ENCODE results near the gene CD80.

The CD80 gene

GRCh38 chr3:119586733-119587172 is 27.3 kb upstream of the CD80 start (continued):
- TF ChIP-seq ZBTB17 (tag by site-specific recombination; IDR thresholded peaks at IDR 0.05) (no peak), ZNF501 (tag by site-specific recombination; IDR thresholded peaks at IDR 0.05) (no peak), ZNF341 (tag by site-specific recombination; IDR thresholded peaks at IDR 0.05; ENCODE audit: low read depth) (no peak), ZNF701 (tag by site-specific recombination; IDR thresholded peaks at IDR 0.05) (no peak)

DNA sequence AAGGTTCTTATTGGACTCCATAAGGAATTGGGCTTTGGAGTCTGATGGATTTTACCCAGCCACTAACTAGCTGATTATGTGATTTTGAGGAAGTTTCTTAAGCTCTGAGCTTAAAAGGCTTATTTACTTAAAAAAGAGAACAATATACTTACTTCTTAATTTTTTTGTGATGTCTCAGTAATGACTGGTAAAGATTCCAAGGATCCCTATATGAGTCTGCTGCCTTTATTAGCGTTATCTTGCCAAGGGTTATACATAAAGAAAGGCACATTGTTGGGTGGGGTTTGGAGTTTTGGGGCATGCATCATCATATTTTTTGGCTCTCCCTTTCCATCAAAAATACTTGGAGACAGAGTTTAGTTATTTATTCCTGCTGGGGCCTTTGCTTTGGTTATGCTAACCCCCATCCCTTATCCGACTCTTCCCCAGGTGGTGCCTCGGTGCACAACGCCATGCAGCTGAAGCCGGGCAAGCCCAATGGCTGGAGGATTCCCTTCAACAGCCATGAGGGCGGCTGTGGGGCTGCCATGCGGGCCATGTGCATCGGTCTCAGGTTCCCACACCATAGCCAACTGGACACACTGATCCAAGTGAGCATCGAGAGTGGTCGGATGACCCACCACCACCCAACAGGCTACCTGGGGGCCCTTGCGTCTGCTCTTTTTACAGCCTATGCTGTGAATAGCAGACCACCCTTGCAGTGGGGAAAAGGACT is 26.6 kb upstream of the CD80 start:
- H3K36me3 ChIP-seq (ENCODE audit: control insufficient read depth in 2 of 2, insufficient read depth in 1 of 2, low read length in 2 of 2): no peaks in the 10 kb centered on the region
- H3K4me3 ChIP-seq (ENCODE audit: low read depth, low read length): no peak overlapping the region
- CTCF ChIA-PET: no interaction called here
- H3K27ac ChIP-seq (ENCODE audit: extremely low read depth, low read depth, low read length): no peak overlapping the region
- POLR2A ChIA-PET: no interaction called here
- H3K4me1 ChIP-seq (ENCODE audit: control insufficient read depth, insufficient read depth, low read length): no peaks in the 10 kb centered on the region
- H3K9me3 ChIP-seq (ENCODE audit: control insufficient read depth, insufficient read depth, low read depth, low read length): no peaks in the 10 kb centered on the region
- TF ChIP-seq ZNF514 (tag by site-specific recombination; IDR thresholded peaks at IDR 0.05): no peak
- TF ChIP-seq ZNF473 (tag by site-specific recombination; IDR thresholded peaks at IDR 0.05): no peak
- TF ChIP-seq ZNF362 (tag by site-specific recombination; IDR thresholded peaks at IDR 0.05): no peak
- no peak for TF ChIP-seq ZNF704 (tag by site-specific recombination; IDR thresholded peaks at IDR 0.05)
- TF ChIP-seq ZNF169 (tag by site-specific recombination; IDR thresholded peaks at IDR 0.05): no peak
- no peak for TF ChIP-seq ZNF292 (tag by site-specific recombination; IDR thresholded peaks at IDR 0.05; ENCODE audit: borderline replicate concordance, low read depth)

DNA sequence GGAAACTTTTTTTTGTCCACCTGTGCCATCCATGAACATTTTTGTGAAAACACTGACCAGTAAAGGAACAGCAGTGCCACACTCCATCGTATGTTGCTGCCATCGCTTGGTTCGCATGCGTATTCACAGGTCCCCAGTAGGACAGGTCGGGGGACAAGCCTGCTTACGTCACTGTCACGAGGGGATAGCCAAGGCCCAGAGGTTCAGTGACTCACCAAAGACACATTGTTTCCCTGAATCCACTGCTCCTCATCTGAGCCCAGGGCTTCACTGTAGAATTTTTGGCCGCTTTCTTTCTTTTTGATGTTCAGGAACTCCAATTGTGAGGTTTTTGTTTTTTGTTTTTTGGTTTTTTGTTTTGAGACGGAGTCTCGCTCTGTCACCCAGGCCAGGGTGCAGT is 25.8 kb upstream of the CD80 start:
- H3K27ac ChIP-seq (ENCODE audit: extremely low read depth, low read depth, low read length): no peak overlapping the region
- no peak for TF ChIP-seq ZNF629 (tag by site-specific recombination; IDR thresholded peaks at IDR 0.05)
- no peak for TF ChIP-seq ZNF24 (tag by site-specific recombination; IDR thresholded peaks at IDR 0.05)
- no peak for TF ChIP-seq TRIM28 (IDR thresholded peaks at IDR 0.05; ENCODE audit: borderline replicate concordance, low read length)
- no peak for TF ChIP-seq ZNF555 (tag by site-specific recombination; conservative IDR thresholded peaks at IDR 0.05)
- TF ChIP-seq ZSCAN16 (tag by site-specific recombination; IDR thresholded peaks at IDR 0.05): no peak
- no peak for TF ChIP-seq RBAK (tag by site-specific recombination; IDR thresholded peaks at IDR 0.05)
- no peak for TF ChIP-seq ZNF585B (tag by site-specific recombination; IDR thresholded peaks at IDR 0.05)
- no peak for TF ChIP-seq ZNF560 (tag by site-specific recombination; IDR thresholded peaks at IDR 0.05; ENCODE audit: borderline replicate concordance)
- no peaks in the 10 kb centered on the region for H3K36me3 ChIP-seq (ENCODE audit: control insufficient read depth in 2 of 2, insufficient read depth in 1 of 2, low read length in 2 of 2)
- H3K9me3 ChIP-seq (ENCODE audit: control insufficient read depth, insufficient read depth, low read depth, low read length): no peaks in the 10 kb centered on the region
- CTCF ChIA-PET: no interaction called here
- no peak overlapping the region for H3K4me3 ChIP-seq (ENCODE audit: low read depth, low read length)
- H3K4me1 ChIP-seq (ENCODE audit: control insufficient read depth, insufficient read depth, low read length): no peaks in the 10 kb centered on the region
- POLR2A ChIA-PET: no interaction called here

- no peaks in the 10 kb centered on the region for H3K36me3 ChIP-seq (ENCODE audit: control insufficient read depth in 2 of 2, insufficient read depth in 1 of 2, low read length in 2 of 2)
- H3K4me1 ChIP-seq (ENCODE audit: control insufficient read depth, insufficient read depth, low read length): no peaks in the 10 kb centered on the region
- no peak for TF ChIP-seq ZNF561 (tag by site-specific recombination; IDR thresholded peaks at IDR 0.05; ENCODE audit: borderline replicate concordance)
- H3K4me3 ChIP-seq (ENCODE audit: low read depth, low read length): no peak overlapping the region
- H3K9me3 ChIP-seq (ENCODE audit: control insufficient read depth, insufficient read depth, low read depth, low read length): no peaks in the 10 kb centered on the region
- ChIA-PET POLR2A (no interaction called here), CTCF (no interaction called here)
- no peak overlapping the region for H3K27ac ChIP-seq (ENCODE audit: extremely low read depth, low read depth, low read length)
Measured at GRCh38 chr3:119582178-119582577, 22.8 kb upstream of the CD80 start.
